Prostate gland (tissue), 2 donors: ENCODE data around the gene PKD2L2. TPM values are rescaled to one million over a fixed set of nuclear protein-coding genes. Genes with fewer than 3 reads are reported as not detected.

ENCODE experiments used
- DNase-seq: peaks from one replicate; pipeline ENCODE4 v3.0.0-alpha.2; 2019; ENCODE audit warnings: low spot score
- H3K27ac ChIP-seq, 2 donors: fragments of 200-600 bp; sonication (generic); 2 replicates each; pipeline ENCODE4 v1.5.1; 2017 to 2019
- H3K27me3 ChIP-seq: fragments of 200-600 bp; sonication (generic); replicated peaks from 2 replicates; pipeline ENCODE4 v1.5.1; 2019; ENCODE audit not compliant: insufficient read depth
- H3K36me3 ChIP-seq, 2 donors: fragments of 200-600 bp; sonication (generic); 1 replicate in 1 of 2; 2 replicates in 1 of 2; pipeline versions ENCODE4 v1.5.1 to v1.8.1; 2017 to 2019
- H3K4me1 ChIP-seq: fragments of 200-600 bp; sonication (generic); replicated peaks from 2 replicates; pipeline ENCODE4 v1.5.1; 2019
- H3K4me3 ChIP-seq, 2 donors: fragments of 200-600 bp; sonication (generic); 2 replicates each; pipeline ENCODE4 v1.5.1; 2017 to 2019
- H3K9me3 ChIP-seq: fragments of 200-600 bp; sonication (generic); 2 replicates; pipeline ENCODE4 v1.5.1; 2017
- POLR2A ChIP-seq: fragments of 450-650 bp; IDR thresholded peaks from one replicate; pipeline ENCODE4 v1.6.1; 2016; ENCODE audit warnings: antibody characterized with exemption, mild to moderate bottlenecking
- POLR2AphosphoS5 ChIP-seq: sonication (generic); formaldehyde crosslinking; IDR thresholded peaks from one replicate; pipeline ENCODE4 v1.6.1; 2017; ENCODE audit warnings: antibody characterized with exemption
- WGBS: methylation state at CpG from one replicate; pipeline ENCODE4 v1.1.5; 2018; 5-methylcytosine and 5-hydroxymethylcytosine counted together
- intact Hi-C: fragments of 100-400 bp; cut with DNase I; formaldehyde crosslinking; loops from one replicate; pipeline ENCODE4 v1.14.2; 2022
- total RNA-seq, 2 donors: library from RNA; depleted of rRNA; stranded (reverse); fragments of >200 nt; gene quantifications; one replicate each; pipeline ENCODE4 v1.1.0, GENCODE V29; 2016
- TF ChIP-seq, protein P1 (sequence below), 4 experiments: fragments of 200-600 bp in 2 of 4; fragments of 450-650 bp in 2 of 4; sonication (generic) in 2 of 4; IDR thresholded peaks; 1 replicate in 3 of 4; 2 replicates in 1 of 4; pipeline ENCODE4 v1.5.1; 2016 to 2019; ENCODE audit warnings: antibody characterized with exemption in 4 of 4, mild to moderate bottlenecking in 2 of 4, moderate library complexity in 2 of 4

The PKD2L2 gene
- total RNA-seq, 2 donors from 2014 or later = 0.45 TPM; not detected in 1

- Histone ChIP-seq H3K27me3 (no peaks in the 10 kb centered on the region), H3K4me1 (no peaks in the 10 kb centered on the region), H3K36me3 (no peaks in the 10 kb centered on the region), H3K27ac (no peak overlapping the region), H3K4me3 (no peak overlapping the region), H3K9me3 (no peaks in the 10 kb centered on the region)
- TF ChIP-seq POLR2A (no peak), POLR2AphosphoS5 (no peak)
- TF ChIP-seq, protein P1, sequence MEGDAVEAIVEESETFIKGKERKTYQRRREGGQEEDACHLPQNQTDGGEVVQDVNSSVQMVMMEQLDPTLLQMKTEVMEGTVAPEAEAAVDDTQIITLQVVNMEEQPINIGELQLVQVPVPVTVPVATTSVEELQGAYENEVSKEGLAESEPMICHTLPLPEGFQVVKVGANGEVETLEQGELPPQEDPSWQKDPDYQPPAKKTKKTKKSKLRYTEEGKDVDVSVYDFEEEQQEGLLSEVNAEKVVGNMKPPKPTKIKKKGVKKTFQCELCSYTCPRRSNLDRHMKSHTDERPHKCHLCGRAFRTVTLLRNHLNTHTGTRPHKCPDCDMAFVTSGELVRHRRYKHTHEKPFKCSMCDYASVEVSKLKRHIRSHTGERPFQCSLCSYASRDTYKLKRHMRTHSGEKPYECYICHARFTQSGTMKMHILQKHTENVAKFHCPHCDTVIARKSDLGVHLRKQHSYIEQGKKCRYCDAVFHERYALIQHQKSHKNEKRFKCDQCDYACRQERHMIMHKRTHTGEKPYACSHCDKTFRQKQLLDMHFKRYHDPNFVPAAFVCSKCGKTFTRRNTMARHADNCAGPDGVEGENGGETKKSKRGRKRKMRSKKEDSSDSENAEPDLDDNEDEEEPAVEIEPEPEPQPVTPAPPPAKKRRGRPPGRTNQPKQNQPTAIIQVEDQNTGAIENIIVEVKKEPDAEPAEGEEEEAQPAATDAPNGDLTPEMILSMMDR (IDR thresholded peaks at IDR 0.05) = no peak
- intact Hi-C loops = no loop called here
- DNase-seq = no peak
- WGBS = 79% methylated on average over 2 of the region's 2 CpGs
These were observed 25.5 kb downstream of the PKD2L2 start for GRCh38 chr5:137914758-137915157.

DNA sequence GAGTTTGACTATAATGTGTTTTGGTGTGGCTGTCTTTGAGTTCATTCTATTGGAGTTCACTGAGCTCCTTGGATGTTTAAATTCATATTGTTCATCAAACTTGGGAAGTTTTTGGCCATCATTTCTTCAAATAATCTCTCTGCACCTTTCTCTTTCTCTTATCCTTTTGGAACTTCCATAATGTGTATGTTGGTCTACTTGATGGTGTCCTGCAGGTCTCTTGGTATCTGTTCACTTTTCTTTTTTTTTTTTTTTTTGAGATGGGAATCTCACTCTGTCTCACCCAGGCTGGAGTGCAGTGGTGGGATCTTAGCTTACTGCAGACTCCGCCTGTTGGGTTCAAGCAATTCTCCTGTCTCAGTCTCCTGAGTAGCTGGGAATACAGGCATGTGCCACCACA is 27.7 kb downstream of the PKD2L2 start:
- Histone ChIP-seq H3K36me3 (no peaks in the 10 kb centered on the region), H3K27ac (no peak overlapping the region), H3K4me3 (no peak overlapping the region), H3K27me3 (no peaks in the 10 kb centered on the region), H3K9me3 (no peaks in the 10 kb centered on the region), H3K4me1 (no peaks in the 10 kb centered on the region)
- DNase-seq = no peak
- TF ChIP-seq POLR2AphosphoS5 = no peak
- TF ChIP-seq POLR2A = no peak
- TF ChIP-seq, protein P1 (IDR thresholded peaks at IDR 0.05) = no peak
- WGBS = 100% methylated on average over 1 of the region's 1 CpG
- intact Hi-C loops = no loop called here

DNA sequence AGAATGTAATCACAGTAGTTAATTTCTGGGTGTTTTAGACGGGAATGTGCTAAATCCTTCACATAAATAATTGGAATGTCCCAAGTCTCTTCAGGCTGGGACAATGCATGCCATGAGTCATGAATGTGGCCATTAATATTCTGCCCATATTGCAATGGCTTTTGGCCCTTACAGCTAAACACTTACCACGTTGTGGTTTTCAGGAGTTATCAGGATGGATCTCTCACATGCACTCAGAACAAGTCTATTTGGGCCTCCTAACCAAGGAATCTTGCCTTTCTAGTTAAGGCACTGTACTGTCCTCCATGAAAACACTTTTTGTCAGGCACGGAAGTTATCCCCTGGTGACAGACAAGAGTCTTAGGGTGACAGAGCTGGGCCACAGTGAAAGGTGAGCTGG is 32.7 kb downstream of the PKD2L2 start:
- WGBS = 44% methylated on average over 3 of the region's 3 CpGs
- H3K9me3 ChIP-seq = no peaks in the 10 kb centered on the region
- no peaks in the 10 kb centered on the region for H3K36me3 ChIP-seq
- TF ChIP-seq POLR2AphosphoS5 = no peak
- TF ChIP-seq, protein P1 (IDR thresholded peaks at IDR 0.05) = no peak
- TF ChIP-seq POLR2A = no peak
- no peak overlapping the region for H3K27ac ChIP-seq
- no peak for DNase-seq
- no peaks in the 10 kb centered on the region for H3K4me1 ChIP-seq
- no peak overlapping the region for H3K4me3 ChIP-seq
- no peaks in the 10 kb centered on the region for H3K27me3 ChIP-seq
- intact Hi-C loops = no loop called here

GRCh38 chr5:137923856-137924255 is 34.6 kb downstream of the PKD2L2 start:
- no peaks in the 10 kb centered on the region for H3K9me3 ChIP-seq
- no peaks in the 10 kb centered on the region for H3K27me3 ChIP-seq
- no peak for DNase-seq
- H3K4me3 ChIP-seq = no peak overlapping the region
- intact Hi-C loops = no loop called here
- H3K4me1 ChIP-seq = no peaks in the 10 kb centered on the region
- no peak overlapping the region for H3K27ac ChIP-seq
- no peaks in the 10 kb centered on the region for H3K36me3 ChIP-seq
- 55% methylated on average over 4 of the region's 4 CpGs for WGBS
- TF ChIP-seq POLR2A = no peak
- TF ChIP-seq, protein P1 (IDR thresholded peaks at IDR 0.05) = no peak
- no peak for TF ChIP-seq POLR2AphosphoS5

GRCh38 chr5:137932800-137933199 is 43.5 kb downstream of the PKD2L2 start:
- TF ChIP-seq, protein P1 (IDR thresholded peaks at IDR 0.05) = no peak
- TF ChIP-seq POLR2AphosphoS5 (no peak), POLR2A (no peak)
- Histone ChIP-seq H3K36me3 (no peaks in the 10 kb centered on the region), H3K27me3 (no peaks in the 10 kb centered on the region), H3K4me1 (no peaks in the 10 kb centered on the region), H3K9me3 (no peaks in the 10 kb centered on the region), H3K27ac (no peak overlapping the region), H3K4me3 (no peak overlapping the region)
- DNase-seq = no peak
- intact Hi-C loops = no loop called here
- WGBS = 60% methylated on average over 3 of the region's 3 CpGs
